ENCODE measurements around the gene NSMCE1.
"Not testable (repeated sequence)": the region's sequence is repeated elsewhere in the genome, so short reads cannot be mapped to it uniquely, and the experiment has no call there.

The NSMCE1 gene

DNA sequence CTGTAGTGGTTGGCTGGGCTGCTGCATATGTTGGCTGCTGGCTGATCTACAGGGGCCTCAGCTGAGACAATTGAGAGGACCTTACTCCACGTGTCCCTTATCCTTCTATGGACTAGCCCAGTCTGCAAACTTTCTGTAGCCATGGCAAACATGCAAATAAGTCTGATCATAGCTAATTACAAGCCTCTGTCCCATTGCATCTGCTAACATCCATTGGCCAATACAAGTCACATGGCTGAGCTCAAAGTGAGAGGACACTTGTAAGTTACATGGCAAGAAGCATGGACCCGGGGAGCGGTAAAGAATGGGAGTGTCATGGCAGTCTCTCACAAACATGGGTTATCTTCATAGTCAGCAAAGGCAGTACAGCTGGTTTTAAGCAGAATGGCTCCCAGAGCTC, 33.6 kb upstream of the NSMCE1 start:
- DNase-seq, result no peak

- no peak for DNase-seq
Measured at GRCh38 chr16:27301236-27301861, 32.8 kb upstream of the NSMCE1 start.

DNA sequence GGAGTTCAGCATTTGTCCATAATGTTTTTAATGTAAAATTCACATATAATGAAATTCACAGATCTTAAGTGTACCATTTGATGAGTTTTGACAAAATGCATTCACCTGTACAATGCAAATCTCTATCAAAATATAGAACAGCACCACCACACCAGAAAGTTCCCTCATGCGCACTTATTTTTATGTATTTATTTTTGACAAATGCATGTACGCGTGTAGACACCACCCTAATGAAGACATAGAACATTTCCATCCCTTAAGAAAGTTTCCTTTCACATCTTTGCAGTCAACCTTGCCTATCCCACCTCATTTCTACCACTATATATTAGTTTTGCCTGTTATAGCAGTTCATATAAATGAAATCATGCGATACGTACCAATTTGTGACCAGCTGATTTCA, 29.6 kb upstream of the NSMCE1 start:
- no peak for DNase-seq

- DNase-seq, result no peak
Measured at GRCh38 chr16:27293343-27293742, 24.8 kb upstream of the NSMCE1 start.

DNA sequence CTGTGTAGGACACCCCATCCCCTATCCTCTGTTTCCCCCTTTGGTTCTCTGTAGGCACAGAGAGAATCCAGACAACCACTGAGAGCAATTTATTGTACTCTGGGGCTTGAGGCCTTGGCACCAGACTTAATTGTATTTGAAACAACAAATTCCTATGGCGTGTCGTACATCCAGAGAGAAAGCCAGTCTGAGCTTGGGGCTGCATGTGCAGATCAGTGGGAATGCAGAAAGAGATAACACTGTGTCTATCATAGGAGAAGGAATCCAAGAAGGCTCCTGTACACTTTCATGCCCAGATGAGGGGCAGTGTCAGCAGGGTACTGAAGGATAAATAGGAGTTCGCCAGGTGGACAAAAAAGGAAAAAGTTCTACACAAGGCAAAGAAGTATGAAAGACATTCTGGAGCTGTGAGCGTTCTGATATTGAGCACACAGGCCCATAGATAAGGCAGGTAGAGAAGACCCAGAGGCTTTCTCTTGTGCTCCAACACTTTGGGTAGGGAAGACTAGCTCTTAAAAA, 23.2 kb upstream of the NSMCE1 start:
- DNase-seq, result no peak

DNA sequence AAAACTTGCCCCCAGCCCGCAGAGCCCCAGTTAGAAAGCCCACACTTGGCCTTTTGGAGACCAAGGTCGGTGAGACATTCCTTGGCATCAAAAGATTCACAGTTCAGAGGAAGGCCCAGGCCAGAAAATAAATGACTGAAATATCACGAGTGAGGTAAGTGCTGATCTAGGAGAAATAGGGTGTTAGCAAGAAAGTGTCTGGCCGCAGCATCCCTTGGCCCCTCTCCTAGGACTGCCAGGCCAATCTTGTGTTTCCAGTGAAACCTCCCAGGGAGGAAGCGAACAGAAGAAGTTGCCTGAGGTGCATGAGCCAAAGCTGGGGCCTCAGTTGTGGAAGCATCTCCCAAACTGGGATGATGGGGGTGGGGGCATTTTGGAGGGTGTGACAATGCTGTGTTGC, 22.5 kb upstream of the NSMCE1 start:
- no peak for DNase-seq

GRCh38 chr16:27290562-27290961, 22.0 kb upstream of the NSMCE1 start:
- no peak for DNase-seq

DNA sequence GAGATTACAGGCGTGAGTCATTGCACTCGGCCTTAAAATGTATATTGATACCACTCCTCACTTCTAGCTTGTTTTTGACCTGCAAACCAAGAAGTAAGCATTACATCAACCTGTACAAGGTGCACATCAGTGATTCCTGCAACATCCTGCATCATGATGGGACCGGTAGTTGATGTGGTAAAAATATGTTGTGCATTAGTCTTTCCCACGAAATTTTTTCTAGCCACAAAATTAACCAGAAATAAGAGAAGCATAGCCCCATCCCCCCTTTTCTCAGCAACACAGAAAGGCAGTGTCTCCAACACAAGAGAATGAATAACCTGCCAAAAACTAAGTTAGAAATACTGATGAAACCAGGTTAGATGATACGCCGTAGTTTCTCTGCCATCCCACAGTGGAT, 21.1 kb upstream of the NSMCE1 start:
- no peak for DNase-seq

DNA sequence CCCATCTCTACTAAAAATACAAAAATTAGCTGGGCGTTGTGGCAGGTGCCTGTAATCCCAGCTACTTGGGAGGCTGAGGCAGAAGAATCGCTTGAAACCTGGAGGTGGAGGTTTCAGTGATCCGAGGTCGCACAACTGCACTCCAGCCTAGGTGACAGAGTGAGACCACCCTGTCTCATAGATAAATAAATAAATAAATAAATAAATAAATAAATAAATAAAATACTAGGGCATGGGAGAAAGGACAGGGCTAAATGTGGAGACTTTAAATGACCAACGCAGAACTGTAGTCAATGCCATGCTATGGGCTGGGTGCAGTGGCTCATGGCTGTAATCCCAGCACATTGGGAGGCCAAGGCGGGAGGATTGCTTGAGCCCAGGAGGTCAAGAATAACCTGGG, 19.7 kb upstream of the NSMCE1 start:
- DNase-seq, result not testable (repeated sequence)

DNA sequence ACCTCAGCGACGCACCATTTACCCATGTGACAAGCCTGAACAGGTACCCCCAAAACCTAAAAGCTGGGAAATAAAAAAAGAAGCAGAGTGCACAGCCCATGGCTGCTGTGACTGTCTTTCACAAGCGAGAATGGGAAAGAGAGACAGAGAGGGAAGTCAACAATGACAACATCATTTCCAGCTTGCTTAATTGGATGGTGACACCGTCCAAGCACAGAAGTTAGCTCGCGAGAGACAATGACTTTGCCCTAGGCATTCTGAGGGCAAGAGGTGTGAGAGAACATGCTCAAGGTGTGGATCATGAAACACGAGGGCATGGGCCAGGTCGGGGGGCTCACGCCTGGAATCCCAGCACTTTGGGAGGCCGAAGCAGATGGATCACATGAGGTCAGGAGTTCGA, 19.3 kb upstream of the NSMCE1 start:
- no peak for DNase-seq

DNA sequence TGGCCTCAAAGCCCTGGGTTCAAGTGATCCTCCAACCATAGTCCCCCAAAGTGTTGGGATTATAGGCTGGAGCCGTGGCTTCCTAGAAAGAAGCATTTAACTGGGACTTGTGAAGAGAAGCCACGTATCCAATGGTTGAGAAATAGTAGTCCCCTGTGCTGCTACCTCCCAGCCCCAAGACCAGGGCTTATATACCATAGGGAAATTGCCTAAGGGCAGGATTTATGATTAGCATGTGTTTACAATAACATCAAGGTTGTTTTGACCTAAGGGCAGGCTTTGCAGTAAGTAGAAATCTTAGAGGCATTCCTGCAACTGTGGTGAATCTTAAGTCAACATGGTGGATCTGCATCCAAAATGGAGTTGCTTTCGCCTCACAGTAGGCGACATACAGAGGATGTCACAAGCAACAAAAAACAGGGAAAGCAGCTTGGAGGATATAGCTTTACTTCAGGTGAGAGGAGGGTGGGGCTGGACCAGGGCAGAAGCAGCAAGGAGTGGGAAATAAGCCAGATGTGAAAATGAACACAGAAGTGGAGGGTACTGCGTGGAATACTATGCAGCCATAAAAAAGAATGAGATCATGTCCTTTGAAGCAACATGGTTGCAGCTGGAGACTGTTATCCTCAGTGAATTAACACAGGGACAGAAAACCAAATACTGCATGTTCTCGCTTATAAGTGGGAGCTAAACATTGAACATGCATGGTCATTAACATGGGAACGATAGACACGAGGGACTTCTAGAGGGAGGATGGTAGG, 18.7 kb upstream of the NSMCE1 start:
- DNase-seq, result no peak

DNA sequence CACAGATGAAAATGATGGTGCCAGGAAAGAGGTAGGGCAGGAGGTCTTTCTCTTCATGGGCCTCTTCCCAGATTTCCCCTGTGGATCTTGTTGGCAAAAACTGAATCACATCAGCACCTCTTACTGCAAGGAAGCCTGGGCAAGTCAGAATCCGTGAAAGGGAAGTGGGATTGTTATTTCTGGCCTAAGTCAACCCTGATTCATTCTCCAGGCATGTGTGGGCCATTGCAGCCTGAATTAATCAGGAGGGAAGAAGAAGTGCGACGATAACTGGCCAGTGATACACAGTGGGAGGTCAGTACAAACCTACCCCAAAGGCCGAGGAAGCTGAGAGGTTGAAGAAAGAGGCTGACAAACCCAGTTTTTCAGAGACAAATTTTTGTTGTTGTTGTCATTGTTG, 17.9 kb upstream of the NSMCE1 start:
- DNase-seq, result no peak

GRCh38 chr16:27285676-27286196, 17.2 kb upstream of the NSMCE1 start:
- DNase-seq, result no peak

- DNase-seq, result no peak
Measured at GRCh38 chr16:27284865-27285675, 16.5 kb upstream of the NSMCE1 start.

DNA sequence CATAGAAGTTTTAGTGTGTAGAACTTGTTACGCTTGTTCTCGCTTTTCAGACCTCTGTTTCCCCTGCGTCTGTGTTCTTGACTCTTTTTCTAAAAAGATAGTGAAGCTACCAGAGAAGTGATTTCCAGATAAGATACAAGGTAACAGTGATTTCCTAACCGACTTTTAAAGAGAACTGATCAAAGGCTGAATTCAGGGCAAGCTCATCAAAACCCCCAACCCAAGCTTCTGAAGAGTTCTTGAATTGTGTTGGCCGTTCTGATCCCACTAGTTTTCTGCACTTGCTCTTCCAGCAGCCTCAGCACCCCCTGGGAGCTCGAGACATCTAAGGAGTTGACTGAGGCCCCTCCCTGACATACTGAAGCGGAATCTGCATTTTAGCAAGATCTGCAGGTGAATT, 12.7 kb upstream of the NSMCE1 start:
- no peak for DNase-seq

GRCh38 chr16:27275394-27275793, 6.8 kb upstream of the NSMCE1 start:
- DNase-seq, result no peak

- not testable (repeated sequence) for DNase-seq
Measured at GRCh38 chr16:27274424-27274874, 5.9 kb upstream of the NSMCE1 start.

DNA sequence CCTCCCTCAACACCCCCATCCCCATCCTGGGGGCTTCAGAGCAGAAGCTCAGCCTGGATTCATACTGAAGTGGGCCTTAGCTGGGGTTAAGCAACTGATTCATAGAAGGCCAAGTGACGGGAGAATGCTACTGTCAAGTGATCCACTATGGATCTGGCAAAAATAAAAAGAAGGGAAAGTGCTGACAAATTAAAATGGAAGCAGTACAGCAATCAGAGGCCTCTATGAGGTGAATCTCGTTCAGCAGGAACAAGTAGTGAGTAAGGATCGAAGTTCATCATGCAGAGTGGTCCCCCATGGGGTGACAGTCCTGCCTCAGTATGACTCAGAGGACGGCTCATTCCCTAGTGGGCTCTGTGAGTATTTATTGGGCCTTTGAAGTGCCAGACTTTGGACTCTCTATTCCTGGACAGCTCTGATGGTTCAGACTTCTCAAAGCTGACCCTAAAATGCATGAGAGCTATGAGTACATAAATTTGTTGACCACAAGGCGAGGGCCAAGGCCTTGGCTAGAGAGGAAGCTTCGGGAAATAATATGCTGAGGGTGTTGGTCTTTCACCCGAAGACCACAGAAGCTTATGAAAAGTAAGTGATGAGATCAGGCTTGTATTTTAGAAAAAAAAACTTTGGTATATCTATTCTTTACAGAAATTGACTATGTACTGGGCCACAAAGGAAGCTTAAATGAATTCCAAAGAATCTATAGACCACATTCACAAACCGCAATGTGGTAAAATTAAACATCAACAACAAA, 5.3 kb upstream of the NSMCE1 start:
- DNase-seq, result no peak

- DNase-seq, result no peak
Measured at GRCh38 chr16:27273330-27273669, 4.7 kb upstream of the NSMCE1 start.

DNA sequence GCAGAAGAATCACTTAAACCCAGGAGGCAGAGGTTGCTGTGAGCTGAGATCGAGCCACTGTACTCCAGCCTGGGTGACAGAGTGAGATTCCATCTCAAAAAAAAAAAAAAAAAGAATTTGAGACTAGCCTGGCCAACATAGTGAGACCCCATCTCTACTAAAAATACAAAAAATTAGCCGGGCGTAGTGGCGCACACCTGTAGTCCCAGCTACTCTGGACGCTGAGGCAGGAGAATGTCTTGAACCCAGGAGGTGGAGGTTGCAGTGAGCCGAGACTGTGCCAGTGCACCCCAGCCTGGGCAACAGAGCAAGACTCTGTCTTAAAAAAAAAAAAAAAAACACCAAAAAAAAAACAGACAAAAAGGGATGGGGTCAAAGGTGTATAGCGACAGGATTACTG, 4.1 kb upstream of the NSMCE1 start:
- DNase-seq, result not testable (repeated sequence)

- DNase-seq, result no peak
Measured at GRCh38 chr16:27272076-27272475, 3.5 kb upstream of the NSMCE1 start.

DNA sequence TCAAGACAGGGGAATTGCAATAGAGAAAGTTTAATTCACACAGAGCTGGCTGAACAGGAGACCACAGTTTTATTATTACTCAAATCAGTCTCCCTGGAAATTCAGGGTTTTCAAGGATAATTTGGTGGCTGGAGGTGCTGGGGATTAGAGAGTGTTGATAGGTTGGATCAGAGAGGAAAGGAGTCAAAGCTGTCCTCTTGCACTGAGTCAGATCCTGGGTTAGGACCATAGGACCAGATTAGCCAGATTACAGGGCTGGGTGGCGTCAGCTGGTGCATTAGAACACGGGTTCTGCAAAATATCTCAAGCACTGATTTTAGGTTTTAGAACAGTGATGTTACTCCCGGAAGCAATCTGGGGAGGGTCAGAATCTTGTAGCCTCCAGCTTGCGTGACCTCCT, 1.8 kb upstream of the NSMCE1 start:
- no peak for DNase-seq

All from T-helper 1 cell (primary cell).